Measurements from ENCODE around the gene FEZF1.

The FEZF1 gene

DNA sequence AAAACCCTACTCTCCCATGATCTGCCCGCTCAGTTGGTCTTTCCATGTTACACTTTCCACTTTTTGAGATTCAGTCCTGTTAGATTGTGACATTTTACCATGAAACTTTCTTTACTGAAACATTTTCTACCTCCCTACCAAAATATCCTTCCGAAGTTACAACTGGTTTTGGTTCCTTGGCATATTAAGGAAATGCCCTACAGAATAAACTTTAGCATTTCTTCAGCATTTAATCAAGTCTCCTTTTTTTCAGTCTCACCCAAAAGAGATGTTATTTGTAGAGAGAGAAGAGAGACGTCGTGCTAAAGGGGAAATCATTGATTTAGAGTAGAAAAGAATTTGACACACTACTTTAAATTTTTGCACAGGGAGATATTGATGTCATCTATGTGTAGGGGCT lies 9.7 kb upstream of the FEZF1 start:
- TF ChIP-seq YY1 (IDR thresholded peaks at IDR 0.05; ENCODE audit: low read depth) (no peak), CREB1 (IDR thresholded peaks at IDR 0.05; ENCODE audit: low read depth) (no peak), TEAD4 (IDR thresholded peaks at IDR 0.05) (no peak), FOXM1 (IDR thresholded peaks at IDR 0.05; ENCODE audit: borderline replicate concordance, low read depth) (no peak), NFIC (IDR thresholded peaks at IDR 0.05) (no peak), CEBPB (IDR thresholded peaks at IDR 0.05) (no peak), TAF1 (IDR thresholded peaks at IDR 0.05; ENCODE audit: low read depth) (no peak), EP300 (IDR thresholded peaks at IDR 0.05; ENCODE audit: borderline replicate concordance) (no peak), TCF12 (IDR thresholded peaks at IDR 0.05; ENCODE audit: low read depth) (no peak), ZBTB7A (IDR thresholded peaks at IDR 0.05; ENCODE audit: low read depth) (no peak), EGR1 (IDR thresholded peaks at IDR 0.05) (no peak), RAD21 (IDR thresholded peaks at IDR 0.05; ENCODE audit: low read depth) (no peak)
- TF ChIP-seq, protein P1, sequence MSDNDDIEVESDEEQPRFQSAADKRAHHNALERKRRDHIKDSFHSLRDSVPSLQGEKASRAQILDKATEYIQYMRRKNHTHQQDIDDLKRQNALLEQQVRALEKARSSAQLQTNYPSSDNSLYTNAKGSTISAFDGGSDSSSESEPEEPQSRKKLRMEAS (IDR thresholded peaks at IDR 0.05), result no peak
- TF ChIP-seq, protein P2, sequence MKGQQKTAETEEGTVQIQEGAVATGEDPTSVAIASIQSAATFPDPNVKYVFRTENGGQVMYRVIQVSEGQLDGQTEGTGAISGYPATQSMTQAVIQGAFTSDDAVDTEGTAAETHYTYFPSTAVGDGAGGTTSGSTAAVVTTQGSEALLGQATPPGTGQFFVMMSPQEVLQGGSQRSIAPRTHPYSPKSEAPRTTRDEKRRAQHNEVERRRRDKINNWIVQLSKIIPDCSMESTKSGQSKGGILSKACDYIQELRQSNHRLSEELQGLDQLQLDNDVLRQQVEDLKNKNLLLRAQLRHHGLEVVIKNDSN (IDR thresholded peaks at IDR 0.05), result no peak
- TF ChIP-seq, protein P3, sequence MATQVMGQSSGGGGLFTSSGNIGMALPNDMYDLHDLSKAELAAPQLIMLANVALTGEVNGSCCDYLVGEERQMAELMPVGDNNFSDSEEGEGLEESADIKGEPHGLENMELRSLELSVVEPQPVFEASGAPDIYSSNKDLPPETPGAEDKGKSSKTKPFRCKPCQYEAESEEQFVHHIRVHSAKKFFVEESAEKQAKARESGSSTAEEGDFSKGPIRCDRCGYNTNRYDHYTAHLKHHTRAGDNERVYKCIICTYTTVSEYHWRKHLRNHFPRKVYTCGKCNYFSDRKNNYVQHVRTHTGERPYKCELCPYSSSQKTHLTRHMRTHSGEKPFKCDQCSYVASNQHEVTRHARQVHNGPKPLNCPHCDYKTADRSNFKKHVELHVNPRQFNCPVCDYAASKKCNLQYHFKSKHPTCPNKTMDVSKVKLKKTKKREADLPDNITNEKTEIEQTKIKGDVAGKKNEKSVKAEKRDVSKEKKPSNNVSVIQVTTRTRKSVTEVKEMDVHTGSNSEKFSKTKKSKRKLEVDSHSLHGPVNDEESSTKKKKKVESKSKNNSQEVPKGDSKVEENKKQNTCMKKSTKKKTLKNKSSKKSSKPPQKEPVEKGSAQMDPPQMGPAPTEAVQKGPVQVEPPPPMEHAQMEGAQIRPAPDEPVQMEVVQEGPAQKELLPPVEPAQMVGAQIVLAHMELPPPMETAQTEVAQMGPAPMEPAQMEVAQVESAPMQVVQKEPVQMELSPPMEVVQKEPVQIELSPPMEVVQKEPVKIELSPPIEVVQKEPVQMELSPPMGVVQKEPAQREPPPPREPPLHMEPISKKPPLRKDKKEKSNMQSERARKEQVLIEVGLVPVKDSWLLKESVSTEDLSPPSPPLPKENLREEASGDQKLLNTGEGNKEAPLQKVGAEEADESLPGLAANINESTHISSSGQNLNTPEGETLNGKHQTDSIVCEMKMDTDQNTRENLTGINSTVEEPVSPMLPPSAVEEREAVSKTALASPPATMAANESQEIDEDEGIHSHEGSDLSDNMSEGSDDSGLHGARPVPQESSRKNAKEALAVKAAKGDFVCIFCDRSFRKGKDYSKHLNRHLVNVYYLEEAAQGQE (IDR thresholded peaks at IDR 0.05; ENCODE audit: low read depth), result no peak

DNA sequence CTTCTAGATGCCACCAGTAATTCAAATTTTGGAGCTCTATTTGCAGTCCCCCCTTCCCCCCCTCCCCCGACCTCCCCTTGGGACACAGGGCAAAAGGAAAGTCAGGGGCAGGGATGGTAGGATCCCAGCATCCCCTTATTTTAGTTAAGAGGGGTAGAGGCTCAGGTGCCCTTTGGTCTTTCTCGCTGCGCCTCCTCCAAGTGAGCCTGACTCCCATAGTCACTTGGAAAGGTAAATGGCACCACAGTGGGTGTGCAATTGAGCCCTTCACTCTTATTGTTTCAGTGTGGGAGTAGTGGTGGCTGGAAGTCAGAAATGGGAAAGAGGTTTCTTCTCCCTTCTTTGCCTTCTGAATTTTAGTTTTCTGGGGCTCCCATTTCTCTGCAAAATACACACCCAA lies 8.2 kb upstream of the FEZF1 start:
- TF ChIP-seq TAF1 (IDR thresholded peaks at IDR 0.05; ENCODE audit: low read depth), result no peak
- TF ChIP-seq CEBPB (IDR thresholded peaks at IDR 0.05), result no peak
- TF ChIP-seq YY1 (IDR thresholded peaks at IDR 0.05; ENCODE audit: low read depth), result no peak
- TF ChIP-seq EP300 (IDR thresholded peaks at IDR 0.05; ENCODE audit: borderline replicate concordance), result no peak
- TF ChIP-seq CREB1 (IDR thresholded peaks at IDR 0.05; ENCODE audit: low read depth), result no peak
- TF ChIP-seq, protein P2 (IDR thresholded peaks at IDR 0.05), result no peak
- no peak for TF ChIP-seq FOXM1 (IDR thresholded peaks at IDR 0.05; ENCODE audit: borderline replicate concordance, low read depth)
- TF ChIP-seq ZBTB7A (IDR thresholded peaks at IDR 0.05; ENCODE audit: low read depth), result no peak

DNA sequence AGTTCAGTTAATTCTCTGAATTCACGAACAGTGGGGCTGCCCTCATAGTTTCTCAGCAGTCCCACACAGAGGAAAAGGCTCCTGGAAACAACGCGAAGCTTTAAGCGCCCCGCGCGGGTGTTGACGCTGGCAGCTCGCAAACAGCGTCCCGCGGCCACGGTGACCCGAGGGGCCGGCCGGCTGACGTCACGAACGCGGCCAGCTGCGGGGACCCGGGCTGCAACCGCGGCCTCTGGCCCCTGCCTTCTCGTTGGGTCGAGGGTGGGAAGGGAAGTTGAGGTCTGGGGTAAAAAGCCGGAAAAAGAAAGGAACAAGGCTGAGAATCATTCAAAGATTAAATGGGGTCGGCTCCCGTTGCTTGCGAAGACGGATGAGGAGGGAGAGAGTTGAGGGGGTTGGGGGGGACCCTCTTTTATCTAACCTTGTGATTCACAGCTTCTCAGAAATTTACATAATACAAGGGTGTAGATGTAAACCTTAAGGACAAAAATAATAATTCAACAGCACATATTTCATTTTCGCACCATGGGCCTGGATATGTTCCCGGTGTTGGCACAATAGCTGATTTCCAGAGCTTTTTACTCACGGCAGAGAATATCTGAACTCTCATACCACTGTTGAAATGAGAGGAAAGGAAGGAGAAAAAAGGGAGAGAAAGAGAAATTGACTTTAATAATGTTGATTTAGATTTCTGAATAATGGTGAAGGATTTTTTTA lies 7.3 kb upstream of the FEZF1 start:
- no peak for TF ChIP-seq ZBTB7A (IDR thresholded peaks at IDR 0.05; ENCODE audit: low read depth)
- no peak for TF ChIP-seq TAF1 (IDR thresholded peaks at IDR 0.05; ENCODE audit: low read depth)
- no peak for TF ChIP-seq NFIC (IDR thresholded peaks at IDR 0.05)
- TF ChIP-seq TCF12 (IDR thresholded peaks at IDR 0.05; ENCODE audit: low read depth), result no peak
- TF ChIP-seq EP300 (IDR thresholded peaks at IDR 0.05; ENCODE audit: borderline replicate concordance), result no peak
- TF ChIP-seq YY1 (IDR thresholded peaks at IDR 0.05; ENCODE audit: low read depth), result no peak
- TF ChIP-seq, protein P3 (IDR thresholded peaks at IDR 0.05; ENCODE audit: low read depth), result no peak
- TF ChIP-seq CREB1 (IDR thresholded peaks at IDR 0.05; ENCODE audit: low read depth), result no peak
- no peak for TF ChIP-seq CEBPB (IDR thresholded peaks at IDR 0.05)

DNA sequence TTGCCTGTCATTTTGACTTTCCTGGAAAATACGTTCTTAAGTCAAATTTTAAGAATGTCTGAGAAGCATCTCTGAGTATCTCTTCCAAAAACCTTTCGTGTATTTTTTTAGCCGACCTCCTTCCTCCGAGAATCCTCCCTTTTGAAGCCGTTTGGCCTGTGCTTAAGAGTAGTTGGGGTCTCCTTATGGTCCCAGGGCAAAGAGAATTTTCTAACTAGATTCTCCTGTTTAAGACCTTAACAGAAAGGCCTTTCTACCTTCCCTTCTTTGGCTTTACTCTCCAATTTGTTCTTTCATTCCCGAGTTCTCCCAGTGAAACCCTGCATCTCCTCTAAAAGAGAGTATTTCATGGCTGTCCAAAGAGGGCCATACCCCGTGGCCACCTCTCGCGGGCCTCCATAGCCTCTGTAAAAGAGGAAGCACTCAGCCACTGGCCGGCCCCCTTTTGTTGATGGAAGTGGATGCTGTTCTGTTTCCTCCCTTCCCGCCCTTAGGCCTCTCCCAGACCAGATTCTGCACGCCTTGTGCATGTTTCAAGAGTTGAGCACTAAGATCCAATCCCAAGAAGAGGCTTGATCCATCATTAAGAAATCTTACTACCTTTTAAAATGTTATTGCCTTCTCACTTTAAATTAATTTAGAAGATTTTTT lies 6.6 kb upstream of the FEZF1 start:
- no peak for TF ChIP-seq TEAD4 (IDR thresholded peaks at IDR 0.05)
- TF ChIP-seq EGR1 (IDR thresholded peaks at IDR 0.05), result no peak
- TF ChIP-seq, protein P2 (IDR thresholded peaks at IDR 0.05), result no peak
- no peak for TF ChIP-seq TAF1 (IDR thresholded peaks at IDR 0.05; ENCODE audit: low read depth)
- TF ChIP-seq EP300 (IDR thresholded peaks at IDR 0.05; ENCODE audit: borderline replicate concordance), result no peak
- TF ChIP-seq FOXM1 (IDR thresholded peaks at IDR 0.05; ENCODE audit: borderline replicate concordance, low read depth), result no peak
- no peak for TF ChIP-seq YY1 (IDR thresholded peaks at IDR 0.05; ENCODE audit: low read depth)
- no peak for TF ChIP-seq ZBTB7A (IDR thresholded peaks at IDR 0.05; ENCODE audit: low read depth)
- no peak for TF ChIP-seq TCF12 (IDR thresholded peaks at IDR 0.05; ENCODE audit: low read depth)
- TF ChIP-seq, protein P1 (IDR thresholded peaks at IDR 0.05), result no peak
- TF ChIP-seq, protein P3 (IDR thresholded peaks at IDR 0.05; ENCODE audit: low read depth), result no peak

Measured in Ishikawa (cell line).